K562 (cell line): ENCODE results near the gene ALDOB. TPM values are rescaled to one million over a fixed set of nuclear protein-coding genes. Genes with fewer than 3 reads are reported as not detected.

Experiments used
- ATAC-seq: fragments of 200-7000 bp; cut with Tn5 transposase; 3 replicates; pipeline ENCODE4 v1.9.1; 2020; ENCODE audit warnings: moderate library complexity
- BruUV-seq: library from RNA; stranded (reverse); fragments of 400-500 nt; replicated peaks from 2 replicates; lab custom pipeline; 2021; lab: Mats Ljungman, UMichigan
- CTCF ChIA-PET: fragments of 300-600 bp; formaldehyde crosslinking; extraction: SDS; loops from one replicate; lab custom pipeline; 2021; ENCODE audit warnings: low intra/inter-chr PET ratio; lab: Yijun Ruan, JAX
- POLR2A ChIA-PET: fragments of 300-600, 350-650 bp; sonication (Branson Sonifier 250); formaldehyde crosslinking; extraction: SDS; loops from one replicate; lab custom pipeline; 2021; ENCODE audit warnings: antibody characterized with exemption, inconsistent platforms; lab: Yijun Ruan, JAX
- DNase-seq, 4 experiments: peaks; one replicate each; pipeline versions ENCODE4 v3.0.0 to v3.0.0-alpha.2; 2011 to 2018; ENCODE audit warnings: low spot score in 3 of 4, mixed read lengths in 3 of 4; ENCODE audit errors: extremely low read depth in 1 of 4
- FAIRE-seq: peaks from 2 replicates; lab custom pipeline; 2011; peaks lifted over from hg19 to GRCh38; lab: Jason Lieb, UNC
- H2AFZ ChIP-seq: 2 replicates; pipeline ENCODE4 v1.6.0; 2011; ENCODE audit warnings: low read depth, low read length, control low read depth, inconsistent platforms
- H3K27ac ChIP-seq: fragments of 200-600 bp; 3 replicates; pipeline ENCODE4 v1.8.0; 2011; ENCODE audit warnings: low read depth, mild to moderate bottlenecking, control low read depth, inconsistent platforms, low read length, moderate library complexity, mixed read lengths; ENCODE audit errors: extremely low read depth
- H3K27me3 ChIP-seq, 2 experiments: fragments of 300-600 bp in 1 of 2; 2 replicates in 1 of 2; 3 replicates in 1 of 2; pipeline versions ENCODE4 v1.6.0 to v1.8.0; 2011; ENCODE audit warnings: inconsistent platforms in 2 of 2, low read length in 2 of 2, mild to moderate bottlenecking in 1 of 2, mixed read lengths in 1 of 2, moderate library complexity in 1 of 2; ENCODE audit not compliant: control insufficient read depth in 2 of 2, insufficient read depth in 2 of 2
- H3K36me3 ChIP-seq: fragments of 300-600 bp; 3 replicates; pipeline ENCODE4 v1.8.0; 2011; ENCODE audit warnings: mild to moderate bottlenecking, low read length, inconsistent platforms; ENCODE audit not compliant: control insufficient read depth, insufficient read depth
- H3K4me1 ChIP-seq, 2 experiments: fragments of 200-600 bp in 1 of 2; replicated peaks in 1 of 2; 2 replicates in 1 of 2; 3 replicates in 1 of 2; pipeline versions ENCODE4 v1.5.1 to v1.8.0; 2011; ENCODE audit warnings: inconsistent platforms in 2 of 2, low read length in 2 of 2, mild to moderate bottlenecking in 1 of 2, mixed read lengths in 1 of 2, moderate library complexity in 1 of 2; ENCODE audit not compliant: control insufficient read depth in 2 of 2, insufficient read depth in 2 of 2
- H3K4me2 ChIP-seq: 2 replicates; pipeline ENCODE4 v1.6.1; 2011; ENCODE audit warnings: low read length, control low read depth, inconsistent platforms, mixed read lengths; ENCODE audit not compliant: insufficient read depth
- H3K4me3 ChIP-seq: fragments of 200-600 bp; sonication (generic), shearing (Covaris generic); 2 replicates; pipeline ENCODE4 v1.5.1; 2016; ENCODE audit warnings: control low read depth, inconsistent platforms
- H3K79me2 ChIP-seq: fragments of 200-600 bp; 3 replicates; pipeline ENCODE4 v1.8.0; 2011; ENCODE audit warnings: low read length, inconsistent platforms; ENCODE audit not compliant: control insufficient read depth, insufficient read depth
- H3K9ac ChIP-seq, 2 experiments: 2 replicates each; pipeline versions ENCODE4 v1.6.0 to v1.6.1; 2011; ENCODE audit warnings: low read depth in 2 of 2, low read length in 2 of 2, control low read depth in 1 of 2, inconsistent platforms in 1 of 2, mild to moderate bottlenecking in 1 of 2, mixed read lengths in 1 of 2; ENCODE audit not compliant: insufficient read depth in 1 of 2
- H3K9me1 ChIP-seq: one replicate; pipeline ENCODE4 v1.6.0; 2011; ENCODE audit warnings: inconsistent platforms, mild to moderate bottlenecking, low read length, moderate library complexity; ENCODE audit not compliant: control insufficient read depth, insufficient read depth
- H3K9me3 ChIP-seq: replicated peaks from 2 replicates; pipeline ENCODE4 v1.5.1; 2011; ENCODE audit warnings: low read depth, low read length, inconsistent platforms; ENCODE audit not compliant: control insufficient read depth, insufficient read depth
- H4K20me1 ChIP-seq: replicated peaks from 2 replicates; pipeline ENCODE4 v1.6.1; 2011; ENCODE audit warnings: low read length, inconsistent platforms, mixed read lengths; ENCODE audit not compliant: control insufficient read depth, insufficient read depth
- BHLHE40 ChIP-seq: IDR thresholded peaks from 2 replicates; pipeline ENCODE4 v1.6.1; 2011; ENCODE audit warnings: low read length, improper control_type of control experiment
- CBX2 ChIP-seq: fragments of 200-600 bp; sonication (generic); IDR thresholded peaks from one replicate; pipeline ENCODE4 v1.6.1; 2012; ENCODE audit warnings: mild to moderate bottlenecking, low read length, inconsistent platforms; ENCODE audit not compliant: insufficient read depth, poor library complexity, severe bottlenecking
- LCOR ChIP-seq: sonication (generic); formaldehyde crosslinking; IDR thresholded peaks from 2 replicates; pipeline ENCODE4 v1.8.0; 2022; ENCODE audit warnings: mild to moderate bottlenecking, missing genetic modification reagents
- MAFF ChIP-seq: IDR thresholded peaks from 2 replicates; pipeline ENCODE4 v1.6.1; 2012; ENCODE audit warnings: low read length, improper control_type of control experiment
- MCM3 ChIP-seq: fragments of 450-650 bp; IDR thresholded peaks from 2 replicates; pipeline ENCODE4 v1.6.1; 2016
- PCBP2 ChIP-seq: fragments of 200-400 bp; formaldehyde crosslinking; IDR thresholded peaks from 2 replicates; pipeline ENCODE4 v1.6.1; 2018; ENCODE audit warnings: low read length, low read depth, mild to moderate bottlenecking, moderate library complexity; ENCODE audit not compliant: poor library complexity, severe bottlenecking
- PHTF2 ChIP-seq: fragments of 250-450 bp; sonication (Bioruptor Pico); IDR thresholded peaks from 2 replicates; pipeline ENCODE4 v1.5.0; 2021; ENCODE audit warnings: mild to moderate bottlenecking
- SRSF7 ChIP-seq: fragments of 200-400 bp; formaldehyde crosslinking; optimal IDR thresholded peaks from 2 replicates; pipeline ENCODE3; 2017; ENCODE audit warnings: mild to moderate bottlenecking, low read depth, low read length
- TARDBP ChIP-seq: fragments of 450-650 bp; IDR thresholded peaks from 2 replicates; pipeline ENCODE4 v1.6.1; 2016
- ZBTB12 ChIP-seq: fragments of 250-450 bp; sonication (Bioruptor Pico); IDR thresholded peaks from 2 replicates; pipeline ENCODE4 v1.4.0; 2020
- ZNF121 ChIP-seq: sonication (generic); formaldehyde crosslinking; conservative IDR thresholded peaks from 2 replicates; pipeline ENCODE4 v1.8.0; 2022; ENCODE audit warnings: missing genetic modification reagents
- ZNF175 ChIP-seq: fragments of 200-800 bp; sonication (Bioruptor generic); IDR thresholded peaks from 2 replicates; pipeline ENCODE4 v1.6.1; 2016; ENCODE audit warnings: low read depth, mild to moderate bottlenecking, missing genetic modification characterization, missing compliant biosample characterization
- ZNF592 ChIP-seq: fragments of 450-650 bp; IDR thresholded peaks from 2 replicates; pipeline ENCODE4 v1.6.1; 2017; ENCODE audit warnings: antibody characterized with exemption, mild to moderate bottlenecking
- WGBS: fragments of 100-300 bp; shearing (Covaris generic); methylation state at CpG from one replicate; pipeline ENCODE4 v1.1.6; 2016; ENCODE audit warnings: low coverage, mixed read lengths; ENCODE audit not compliant: insufficient coverage; ENCODE audit errors: missing lambda C conversion rate; 5-methylcytosine and 5-hydroxymethylcytosine counted together
- in situ Hi-C: fragments of 300-500 bp; cut with MboI; formaldehyde crosslinking; loops from 4 replicates; pipeline ENCODE4 v1.15.0; 2018; ENCODE audit warnings: inconsistent platforms, mixed read lengths
- intact Hi-C: fragments of 100-400 bp; cut with micrococcal nuclease; formaldehyde crosslinking; loops from 2 replicates; pipeline ENCODE4 v1.14.2; 2022
- polyA plus RNA-seq, 8 experiments: library from polyadenylated mRNA; depleted of rRNA in 4 of 8; stranded (reverse) in 5 of 8; unstranded in 3 of 8; fragments of >200 nt; fragmentation: Nextera tagmentation in 2 of 8; fragmentation: Illumina TruSeq in 1 of 8; extraction: Ambion mirVana in 2 of 8; extraction: Trizol in 1 of 8; gene quantifications; 2 replicates each; pipeline versions ENCODE4 v1.2.1 to v1.2.3, GENCODE V29; 2011 to 2014; ENCODE audit warnings: inconsistent platforms in 1 of 8, missing spikeins in 1 of 8
- total RNA-seq, 7 experiments: library from RNA; depleted of rRNA in 6 of 7; stranded (reverse); fragments of >200 nt in 6 of 7; fragmentation: Illumina TruSeq in 2 of 7; extraction: Trizol in 2 of 7; gene quantifications; 2 replicates each; pipeline versions ENCODE4 v1.2.1 to v1.2.3, GENCODE V29; 2011 to 2021; ENCODE audit warnings: low replicate concordance in 1 of 7

ALDOB gene
- total and polyA plus RNA-seq, 9 of the 15 experiments (the other 6 are each of a cell fraction or from before 2014, with no cell fraction given), result 0.80 TPM; not detected in 8

- no peak overlapping the region for H3K4me2 ChIP-seq
- no peaks in the 10 kb centered on the region for H3K79me2 ChIP-seq
- ATAC-seq (no peak), DNase-seq (no peak), FAIRE-seq (no peak)
- H3K4me3 ChIP-seq, result no peak overlapping the region
- BruUV-seq, result no TSS peak
- in situ Hi-C loops (no loop called here), intact Hi-C loops (no loop called here)
- no peak overlapping the region for H2AFZ ChIP-seq
- H3K4me1 ChIP-seq, result peaks cover 3% of the 10 kb centered on the region in 2 experiments; a peak in 1 of 5 replicates
- no peak overlapping the region for H3K27ac ChIP-seq
- ChIA-PET CTCF (no interaction called here), POLR2A (interaction anchor here (1.1 to 2.2 kb wide), 2 partner anchors 8 to 10 kb away, joined by 4 to 8 read pairs; no protein-coding TSS in a partner anchor)
- H3K9me3 ChIP-seq, result peaks cover 6% of the 10 kb centered on the region
- no peaks in the 10 kb centered on the region for H3K36me3 ChIP-seq
- H3K27me3 ChIP-seq, result no peaks in the 10 kb centered on the region
- H4K20me1 ChIP-seq, result no peaks in the 10 kb centered on the region
- no peak overlapping the region for H3K9ac ChIP-seq
- H3K9me1 ChIP-seq, result no peaks in the 10 kb centered on the region
- TF ChIP-seq BHLHE40 (no peak), ZNF121 (CRISPR knock-in tag) (peak; percentile 79), ZNF175 (CRISPR knock-in tag) (no peak)
- WGBS, result 80% methylated on average over 3 of the region's 3 CpGs
Measured at GRCh38 chr9:101381118-101381517, 54.5 kb downstream of the ALDOB start.

DNA sequence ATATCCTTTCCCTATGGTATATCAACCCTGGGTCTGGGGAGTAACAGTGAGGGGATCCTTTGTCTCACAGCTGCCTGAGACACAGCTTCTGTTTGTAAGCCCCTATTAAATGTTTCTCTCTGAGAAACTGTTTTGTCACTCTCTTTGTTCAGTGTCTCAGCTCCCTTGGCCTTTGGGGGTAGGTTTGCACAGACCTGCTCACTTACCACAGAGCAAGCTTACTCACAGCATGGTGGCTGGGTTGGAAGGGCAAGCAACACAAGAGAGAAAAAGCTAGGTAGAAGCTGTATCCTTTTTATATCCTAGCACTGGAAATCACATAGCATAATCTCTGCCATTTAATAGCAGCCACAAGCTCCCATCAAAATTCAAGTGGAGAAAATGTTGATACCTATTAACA lies 55.3 kb downstream of the ALDOB start:
- in situ Hi-C loops (no loop called here), intact Hi-C loops (no loop called here)
- CTCF ChIA-PET, result no interaction called here
- no peak for TF ChIP-seq MAFF
- no peak for TF ChIP-seq PHTF2
- TF ChIP-seq MCM3, result no peak
- no peak for TF ChIP-seq SRSF7
- TF ChIP-seq ZBTB12 (CRISPR knock-in tag), result no peak
- TF ChIP-seq ZNF592, result no peak
- TF ChIP-seq LCOR, result no peak
- TF ChIP-seq CBX2, result no peak
- no peak for TF ChIP-seq TARDBP
- TF ChIP-seq PCBP2, result no peak

More for the DNA sequence above, 55.3 kb downstream of the ALDOB start:
- POLR2A ChIA-PET, result interaction anchor here (0.6 to 2.2 kb wide), 3 partner anchors 9 to 44 kb away, joined by 3 to 8 read pairs (median 4); no protein-coding TSS in a partner anchor
- Histone ChIP-seq H3K27me3 (no peaks in the 10 kb centered on the region), H3K9me3 (peaks cover 3% of the 10 kb centered on the region), H3K27ac (no peak overlapping the region), H3K4me2 (no peak overlapping the region), H3K36me3 (no peaks in the 10 kb centered on the region), H4K20me1 (no peaks in the 10 kb centered on the region), H3K4me3 (no peak overlapping the region), H2AFZ (no peak overlapping the region), H3K4me1 (peaks cover 3% of the 10 kb centered on the region in 2 experiments; a peak in 1 of 5 replicates), H3K9me1 (no peaks in the 10 kb centered on the region), H3K79me2 (no peaks in the 10 kb centered on the region), H3K9ac (no peak overlapping the region)
- DNase-seq (no peak), FAIRE-seq (peak; percentile 26), ATAC-seq (no peak)
- BruUV-seq, result no TSS peak
